HepG2 (cell line): ENCODE results near the gene CPNE5.

Source experiments
- EZH2 ChIP-seq: conservative IDR thresholded peaks from 2 replicates; pipeline ENCODE4 v1.6.1; 2012; ENCODE audit warnings: mild to moderate bottlenecking, low read depth, low read length, moderate library complexity
- ZNF563 ChIP-seq: sonication (generic); formaldehyde crosslinking; IDR thresholded peaks from 2 replicates; pipeline ENCODE4 v1.8.0; 2022; ENCODE audit warnings: mild to moderate bottlenecking, moderate library complexity, missing genetic modification reagents
- TF ChIP-seq, protein P1 (sequence below): sonication (generic); formaldehyde crosslinking; IDR thresholded peaks from 2 replicates; pipeline ENCODE4 v1.5.0; 2020; ENCODE audit warnings: mild to moderate bottlenecking, missing genetic modification reagents, moderate library complexity

DNA sequence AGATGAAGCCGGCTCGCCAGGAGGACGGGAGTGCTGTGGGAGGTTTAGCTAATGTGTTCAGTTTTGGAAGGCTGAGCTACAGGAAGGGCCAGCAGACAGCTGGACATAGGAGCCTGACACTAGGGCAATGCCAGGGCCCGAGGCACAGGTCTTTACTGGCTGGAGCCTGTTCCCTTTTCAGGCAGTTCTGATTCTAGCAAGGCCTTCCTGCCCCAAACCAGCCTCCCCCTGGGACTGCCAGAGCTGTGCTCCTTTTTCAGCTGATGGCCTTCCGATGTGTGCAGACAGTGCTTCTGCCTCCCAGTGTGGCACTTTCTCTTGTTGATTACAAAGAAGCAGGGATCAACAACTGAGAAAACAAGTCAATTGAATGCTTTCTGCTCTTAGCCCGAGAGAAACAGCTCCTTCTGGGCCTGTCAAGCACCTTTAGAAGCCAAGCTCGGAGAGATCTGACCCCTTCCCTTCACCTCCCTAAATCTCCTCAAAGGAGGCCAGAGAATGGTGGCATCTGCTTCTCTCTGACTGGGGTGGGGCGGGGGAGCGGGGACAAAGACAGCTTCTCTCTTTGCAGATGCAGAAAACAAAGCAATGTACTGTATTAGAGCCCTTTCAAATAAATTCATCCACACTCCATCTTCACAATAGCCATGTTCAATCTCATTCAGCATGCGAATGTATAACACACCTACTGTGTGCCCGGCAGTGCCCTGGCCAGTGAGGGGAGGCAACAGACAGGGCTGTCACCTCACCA, 78.4 kb downstream of the CPNE5 start:
- no peak for TF ChIP-seq ZNF563 (CRISPR knock-in tag)
- TF ChIP-seq EZH2 = no peak
- TF ChIP-seq, protein P1, sequence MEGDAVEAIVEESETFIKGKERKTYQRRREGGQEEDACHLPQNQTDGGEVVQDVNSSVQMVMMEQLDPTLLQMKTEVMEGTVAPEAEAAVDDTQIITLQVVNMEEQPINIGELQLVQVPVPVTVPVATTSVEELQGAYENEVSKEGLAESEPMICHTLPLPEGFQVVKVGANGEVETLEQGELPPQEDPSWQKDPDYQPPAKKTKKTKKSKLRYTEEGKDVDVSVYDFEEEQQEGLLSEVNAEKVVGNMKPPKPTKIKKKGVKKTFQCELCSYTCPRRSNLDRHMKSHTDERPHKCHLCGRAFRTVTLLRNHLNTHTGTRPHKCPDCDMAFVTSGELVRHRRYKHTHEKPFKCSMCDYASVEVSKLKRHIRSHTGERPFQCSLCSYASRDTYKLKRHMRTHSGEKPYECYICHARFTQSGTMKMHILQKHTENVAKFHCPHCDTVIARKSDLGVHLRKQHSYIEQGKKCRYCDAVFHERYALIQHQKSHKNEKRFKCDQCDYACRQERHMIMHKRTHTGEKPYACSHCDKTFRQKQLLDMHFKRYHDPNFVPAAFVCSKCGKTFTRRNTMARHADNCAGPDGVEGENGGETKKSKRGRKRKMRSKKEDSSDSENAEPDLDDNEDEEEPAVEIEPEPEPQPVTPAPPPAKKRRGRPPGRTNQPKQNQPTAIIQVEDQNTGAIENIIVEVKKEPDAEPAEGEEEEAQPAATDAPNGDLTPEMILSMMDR (CRISPR knock-in tag) = no peak
